GM11168 (cell line): ENCODE data around the gene TGIF2.
"Not testable (repeated sequence)": the region's sequence is repeated elsewhere in the genome, so short reads cannot be mapped to it uniquely, and the experiment has no call there.

Experiments
- in situ Hi-C: fragments of 300-500 bp; cut with MboI; formaldehyde crosslinking; loops from one replicate; pipeline ENCODE4 v1.12.0; 2022; ENCODE audit warnings: low sequenced_read_pairs; ENCODE audit not compliant: unreplicated experiment

Gene TGIF2

GRCh38 chr20:36607586-36608387, 34.4 kb downstream of the TGIF2 start:
- in situ Hi-C loops, result loop anchor here (25.0 kb wide), 1 partner anchor 280 kb away; the partner anchor contains the start of gene TLDC2

GRCh38 chr20:36608388-36608728, 35.0 kb downstream of the TGIF2 start:
- in situ Hi-C loops, result loop anchor here (25.0 kb wide), 1 partner anchor 279 kb away; the partner anchor contains the start of gene TLDC2

GRCh38 chr20:36611625-36612024, 38.2 kb downstream of the TGIF2 start:
- in situ Hi-C loops, result loop anchor here (25.0 kb wide), 1 partner anchor 276 kb away; the partner anchor contains the start of gene TLDC2

GRCh38 chr20:36613974-36614373, 40.6 kb downstream of the TGIF2 start:
- in situ Hi-C loops, result loop anchor here (25.0 kb wide), 1 partner anchor 273 kb away; the partner anchor contains the start of gene TLDC2

GRCh38 chr20:36614781-36615557, 41.6 kb downstream of the TGIF2 start:
- in situ Hi-C loops, result loop anchor here (5.0 to 25.0 kb wide), 2 partner anchors 142 to 272 kb away; partner anchors contain the start of gene TLDC2

- in situ Hi-C loops, result loop anchor here (25.0 kb wide), 1 partner anchor 266 kb away; the partner anchor contains the start of gene TLDC2
Observed at GRCh38 chr20:36620917-36621316, 47.5 kb downstream of the TGIF2 start.

- in situ Hi-C loops, result loop anchor here (25.0 kb wide), 1 partner anchor 264 kb away; the partner anchor contains the start of gene TLDC2
Observed at GRCh38 chr20:36623444-36623843, 50.0 kb downstream of the TGIF2 start.

GRCh38 chr20:36624068-36624943, 50.9 kb downstream of the TGIF2 start:
- in situ Hi-C loops, result loop anchor here (25.0 kb wide), 1 partner anchor 263 kb away; the partner anchor contains the start of gene TLDC2

GRCh38 chr20:36624944-36625324, 51.5 kb downstream of the TGIF2 start:
- in situ Hi-C loops, result loop anchor here (25.0 kb wide), 1 partner anchor 262 kb away; the partner anchor contains the start of gene TLDC2

- in situ Hi-C loops, result no loop called here
Observed at GRCh38 chr20:36628076-36628475, 54.7 kb downstream of the TGIF2 start.

GRCh38 chr20:36629719-36630681, 56.6 kb downstream of the TGIF2 start:
- in situ Hi-C loops, result no loop called here

- in situ Hi-C loops, result no loop called here
Observed at GRCh38 chr20:36631646-36632045, 58.2 kb downstream of the TGIF2 start.

GRCh38 chr20:36632147-36632486, 58.7 kb downstream of the TGIF2 start:
- in situ Hi-C loops, result no loop called here

GRCh38 chr20:36632487-36633284, 59.3 kb downstream of the TGIF2 start:
- in situ Hi-C loops, result no loop called here

- in situ Hi-C loops, result no loop called here
Observed at GRCh38 chr20:36633285-36633772, 59.9 kb downstream of the TGIF2 start.

GRCh38 chr20:36634342-36634741, 60.9 kb downstream of the TGIF2 start:
- in situ Hi-C loops, result no loop called here

GRCh38 chr20:36638876-36639400, 65.5 kb downstream of the TGIF2 start:
- in situ Hi-C loops, result not testable (repeated sequence)

GRCh38 chr20:36641506-36641843, 68.1 kb downstream of the TGIF2 start:
- in situ Hi-C loops, result no loop called here
